ENCODE data around the gene TMEM115.

GRCh38 chr3:50317300-50317699, 42.0 kb downstream of the TMEM115 start:
- TF ChIP-seq CTCF (IDR thresholded peaks at IDR 0.05) (no peak), EP300 (IDR thresholded peaks at IDR 0.05; ENCODE audit: low read depth) (no peak), POLR2A (IDR thresholded peaks at IDR 0.05) (no peak)
